ENCODE measurements around the gene TSPEAR.

DNA sequence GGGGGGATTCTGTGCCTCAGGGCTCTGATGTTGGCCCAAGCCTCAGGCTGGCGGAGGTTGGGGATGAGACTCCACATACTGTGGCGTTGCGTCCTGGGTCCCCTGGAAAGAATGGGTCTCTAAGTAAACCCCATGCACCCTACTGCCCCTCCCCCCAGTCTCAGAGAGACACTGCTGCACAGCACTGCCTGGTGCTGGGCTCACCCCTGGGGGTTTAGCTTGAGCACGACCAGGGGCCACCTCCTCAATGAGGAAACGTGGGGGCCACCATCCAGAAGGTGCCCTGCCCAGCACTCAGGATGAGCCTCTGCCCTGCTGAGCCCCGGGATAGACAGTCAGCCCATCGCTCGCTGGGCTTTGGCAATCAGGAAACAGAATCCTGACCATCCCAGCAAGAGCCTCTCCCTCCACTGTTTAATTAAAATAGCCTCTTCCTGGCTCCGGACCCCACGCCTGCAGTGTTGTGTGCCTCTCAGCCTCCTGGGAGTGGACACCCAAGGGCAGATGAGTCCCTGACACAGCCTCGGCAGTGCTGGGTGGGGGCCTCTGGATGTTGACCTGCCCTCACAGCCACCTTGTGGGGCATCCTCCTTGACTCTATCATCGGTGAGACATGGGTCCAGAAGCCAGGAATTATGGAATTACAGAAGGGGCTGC, 141.4 kb downstream of the TSPEAR start:
- TF ChIP-seq TOX (CRISPR knock-in tag; IDR thresholded peaks at IDR 0.05; ENCODE audit: borderline replicate concordance) (no peak), ZFP30 (CRISPR knock-in tag; IDR thresholded peaks at IDR 0.05) (no peak), ZNF565 (CRISPR knock-in tag; conservative IDR thresholded peaks at IDR 0.05; ENCODE audit: low read depth) (no peak)

All from SK-N-SH treated with all-trans-retinoic acid at 6 μM for 48 hours (cell line).